T-helper 1 cell (primary cell): Measurements from ENCODE around the gene FOXA3.
A peak's percentile ranks its signal among the peaks of the same experiment; 100 is the strongest.
"Not testable (repeated sequence)": the region's sequence is repeated elsewhere in the genome, so short reads cannot be mapped to it uniquely, and the experiment has no call there.

ENCODE experiments used
- DNase-seq, 5 donors: peaks; one replicate each; pipeline ENCODE4 v3.0.0-alpha.2; 2012 to 2020

FOXA3 gene

GRCh38 chr19:45828523-45828922 is 35.6 kb upstream of the FOXA3 start:
- DNase-seq: no peak

GRCh38 chr19:45828945-45829344 is 35.2 kb upstream of the FOXA3 start:
- DNase-seq: no peak

GRCh38 chr19:45834970-45835369 is 29.2 kb upstream of the FOXA3 start:
- no peak for DNase-seq

GRCh38 chr19:45842198-45842597 is 21.9 kb upstream of the FOXA3 start:
- DNase-seq: no peak

GRCh38 chr19:45847663-45848062 is 16.5 kb upstream of the FOXA3 start:
- no peak for DNase-seq

- DNase-seq: no peak
These were observed 15.2 kb upstream of the FOXA3 start for GRCh38 chr19:45848922-45849321.

- no peak for DNase-seq
These were observed 11.9 kb upstream of the FOXA3 start for GRCh38 chr19:45852145-45852750.

GRCh38 chr19:45852983-45853382 is 11.1 kb upstream of the FOXA3 start:
- DNase-seq: no peak

GRCh38 chr19:45854167-45854778 is 9.9 kb upstream of the FOXA3 start:
- DNase-seq: no peak

GRCh38 chr19:45860359-45861259 is 3.5 kb upstream of the FOXA3 start:
- no peak for DNase-seq

GRCh38 chr19:45862271-45862563 is 1.9 kb upstream of the FOXA3 start:
- no peak for DNase-seq

GRCh38 chr19:45862564-45863334 is 1.4 kb upstream of the FOXA3 start, which contains the start of gene SYMPK:
Gene SYMPK, minus strand, starts transcription at chr19:45863147. Its CDS starts 8,652 bp downstream, at chr19:45854495.
- DNase-seq: peak; percentile 98 to 99 (median 98)

GRCh38 chr19:45863335-45863839 is 739 bp upstream of the FOXA3 start:
- DNase-seq: no peak

GRCh38 chr19:45864629-45865082 is 530 bp downstream of the FOXA3 start:
- no peak for DNase-seq

- no peak for DNase-seq
These were observed 1.3 kb downstream of the FOXA3 start for GRCh38 chr19:45865269-45865948.

GRCh38 chr19:45866400-45867176 is 2.5 kb downstream of the FOXA3 start:
- DNase-seq: no peak

GRCh38 chr19:45867241-45867640 is 3.1 kb downstream of the FOXA3 start:
- not testable (repeated sequence) for DNase-seq

- no peak for DNase-seq
These were observed 6.7 kb downstream of the FOXA3 start for GRCh38 chr19:45870798-45871197.

- no peak for DNase-seq
These were observed 8.2 kb downstream of the FOXA3 start for GRCh38 chr19:45872095-45872919.

GRCh38 chr19:45873219-45873772 is 9.2 kb downstream of the FOXA3 start:
- DNase-seq: no peak
